GM18498 (cell line): Measurements from ENCODE around the gene CCNJL.
A peak's percentile ranks its signal among the peaks of the same experiment; 100 is the strongest.

ENCODE experiments used
- ATAC-seq: cut with Tn5 transposase; IDR thresholded peaks from one replicate; pipeline ENCODE4 v1.9.1; 2021; ENCODE audit warnings: mild to moderate bottlenecking, moderate library complexity; ENCODE audit not compliant: unreplicated experiment

Gene CCNJL

DNA sequence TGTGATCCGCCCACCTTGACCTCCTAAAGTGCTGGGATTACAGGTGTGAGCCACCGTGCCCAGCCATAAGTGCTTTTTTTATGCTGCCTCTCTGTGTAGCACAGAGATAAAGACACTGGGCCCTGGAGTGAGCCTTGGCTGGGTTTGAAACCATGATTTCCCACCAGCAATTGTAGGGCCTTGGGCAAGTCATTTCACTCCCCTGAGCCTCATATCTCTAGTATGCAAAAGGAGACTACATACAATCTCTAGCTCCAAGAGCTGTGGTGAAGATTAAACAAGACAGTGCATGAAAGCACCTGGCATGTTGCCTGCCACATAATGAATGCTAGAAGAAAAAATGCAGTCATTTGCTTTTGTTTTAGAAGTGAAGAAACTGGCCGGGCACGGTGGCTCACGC, 79.1 kb downstream of the CCNJL start:
- no peak for ATAC-seq

DNA sequence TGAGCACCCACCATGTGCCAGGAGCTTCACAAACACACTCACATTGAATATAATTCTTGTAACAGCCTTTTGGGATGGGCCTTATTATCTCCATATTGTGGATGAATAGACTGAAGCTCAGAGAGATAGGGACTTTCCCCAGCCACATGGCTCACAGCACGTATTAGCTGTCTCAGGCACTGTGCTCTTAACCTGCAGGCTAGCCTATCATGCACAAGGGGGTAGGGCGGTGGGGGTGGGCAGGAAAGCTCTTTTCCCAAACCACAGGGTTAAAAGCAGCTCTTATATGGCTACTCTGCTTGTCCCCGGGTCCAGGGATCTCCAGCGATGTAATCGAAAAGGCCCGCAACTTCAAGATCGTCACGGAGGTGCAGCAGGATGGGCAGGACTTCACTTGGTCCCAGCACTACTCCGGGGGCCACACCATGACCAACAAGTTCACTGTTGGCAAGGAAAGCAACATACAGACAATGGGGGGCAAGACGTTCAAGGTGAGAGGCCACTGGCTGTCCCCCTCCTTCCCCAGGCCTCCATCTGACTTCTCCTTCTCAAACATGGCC, 80.5 kb downstream of the CCNJL start:
- ATAC-seq, result no peak

DNA sequence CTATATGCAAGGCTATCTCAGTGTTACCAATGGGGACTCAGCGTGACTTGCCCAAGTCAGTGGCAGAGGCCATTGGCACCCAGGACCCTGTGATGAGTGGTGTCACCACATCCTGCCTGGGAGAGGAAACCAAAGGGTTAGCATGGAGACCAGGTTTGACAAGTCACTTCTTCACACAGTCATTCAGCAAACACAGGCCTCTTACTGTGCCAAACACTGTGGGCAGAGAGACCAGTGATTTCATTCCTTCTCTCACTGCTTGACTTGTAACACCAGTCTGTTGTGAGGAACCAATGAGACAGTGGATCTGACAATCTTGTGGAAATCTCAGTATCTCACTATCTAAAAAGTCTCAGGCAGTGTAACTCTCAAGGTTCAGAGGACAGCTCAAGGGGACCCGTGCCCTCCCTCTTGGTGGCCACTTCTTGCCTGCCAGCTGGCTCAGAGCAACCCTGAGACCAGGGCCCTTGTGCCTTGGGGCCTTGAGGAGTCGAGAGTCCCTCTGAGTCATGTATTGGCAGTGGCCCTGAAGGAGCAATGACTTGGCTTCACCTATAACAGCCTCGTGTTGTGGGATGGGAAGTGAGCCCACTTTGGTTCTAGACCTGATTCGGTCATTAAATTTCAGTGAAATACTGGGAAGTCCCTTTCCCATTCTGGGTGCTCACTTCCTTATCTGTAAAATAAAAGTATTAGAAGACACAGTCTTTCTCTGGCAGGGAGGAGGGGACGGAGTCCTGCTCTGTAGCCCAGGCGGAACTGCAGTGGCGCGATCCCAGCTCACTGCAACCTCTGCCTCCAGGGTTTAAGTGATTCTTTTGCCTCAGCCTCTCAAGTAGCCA, 81.5 kb downstream of the CCNJL start:
- peak; percentile 60 for ATAC-seq

DNA sequence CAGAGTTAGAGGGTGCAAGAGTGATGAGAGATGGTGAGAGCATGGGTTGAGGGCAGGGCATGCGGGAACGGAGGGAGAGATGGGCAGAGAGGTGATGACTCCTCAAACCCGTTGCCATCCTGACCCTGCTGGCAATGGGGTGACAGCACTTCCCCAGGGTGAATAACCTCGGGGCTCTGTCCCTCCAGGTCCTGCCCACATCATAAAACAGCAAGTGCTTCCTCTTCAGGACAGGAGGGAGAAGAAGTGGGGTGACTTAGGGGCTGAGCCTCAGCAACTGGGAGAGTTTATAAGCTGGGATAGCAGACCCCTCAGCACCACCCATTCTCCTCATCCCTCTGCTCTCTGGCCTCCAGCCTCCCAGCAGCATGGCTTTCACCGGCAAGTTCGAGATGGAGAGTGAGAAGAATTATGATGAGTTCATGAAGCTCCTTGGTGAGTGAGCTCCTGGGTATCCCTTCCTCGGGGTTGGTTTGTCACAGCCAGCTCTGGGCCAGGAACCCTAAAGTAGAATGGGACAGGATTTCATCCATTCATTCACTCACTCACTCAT, 83.1 kb downstream of the CCNJL start, which contains the start of gene FABP6:
Gene FABP6 (plus strand): TSS at position 317 of the 553 bp plus-strand sequence. CDS start 52 bp downstream, at position 369.
- ATAC-seq, result no peak

DNA sequence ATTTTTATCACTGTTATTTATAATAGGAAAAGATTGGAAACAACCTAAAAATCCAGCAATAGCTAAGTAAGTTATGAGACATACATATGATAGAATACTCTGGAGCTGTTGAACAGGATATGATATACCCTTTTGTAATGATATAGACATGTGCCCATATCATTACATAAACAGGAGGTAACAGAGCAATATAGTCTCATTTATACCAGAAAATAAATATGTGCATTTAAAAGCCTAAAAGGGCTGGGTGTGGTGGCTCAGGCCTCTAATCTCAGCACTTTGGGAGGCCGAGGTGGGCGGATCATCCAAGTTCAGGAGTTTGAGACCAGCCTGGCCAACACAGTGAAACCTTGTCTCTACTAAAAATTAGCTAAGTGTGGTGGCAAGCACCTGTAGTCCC, 85.4 kb downstream of the CCNJL start:
- no peak for ATAC-seq

DNA sequence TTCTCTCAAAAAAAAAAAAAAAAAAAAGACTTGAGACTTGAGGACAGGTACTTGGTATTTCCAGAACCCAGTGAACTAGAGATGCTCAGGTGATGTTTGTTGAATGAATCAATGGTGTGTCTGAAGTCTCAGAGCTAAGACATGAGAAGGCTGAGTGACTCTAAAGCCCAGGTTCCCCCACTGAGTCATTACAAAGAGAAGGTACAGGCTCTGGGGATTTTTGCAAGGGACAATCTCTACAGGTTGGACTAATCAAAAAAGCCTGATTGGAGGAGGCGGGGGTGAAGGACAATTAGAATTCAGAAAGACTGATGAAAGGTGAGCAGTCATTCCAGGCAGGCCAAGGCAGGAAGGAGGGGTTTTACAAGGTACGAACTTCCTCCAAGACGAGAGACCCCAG, 91.3 kb downstream of the CCNJL start:
- peak; percentile 54 for ATAC-seq

DNA sequence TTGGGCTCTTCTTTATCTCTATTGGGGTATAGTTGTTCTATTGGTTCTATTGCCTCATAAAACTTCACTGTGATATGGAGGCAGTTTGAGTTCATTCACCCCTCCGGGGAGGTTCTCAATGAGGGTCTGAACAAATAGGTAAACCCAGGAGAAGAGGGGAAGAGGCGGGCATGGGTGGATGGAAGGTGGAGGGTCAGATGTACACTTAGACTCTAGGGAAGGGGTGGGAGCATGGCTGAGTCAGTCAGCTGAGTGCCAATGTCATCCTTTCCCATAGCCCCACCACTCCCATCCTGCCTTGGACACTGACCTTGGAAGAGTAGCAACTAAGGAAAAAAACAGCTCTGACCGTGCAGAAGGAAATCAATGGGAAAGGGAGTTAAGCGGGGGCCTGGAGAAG, 93.0 kb downstream of the CCNJL start:
- ATAC-seq, result no peak

DNA sequence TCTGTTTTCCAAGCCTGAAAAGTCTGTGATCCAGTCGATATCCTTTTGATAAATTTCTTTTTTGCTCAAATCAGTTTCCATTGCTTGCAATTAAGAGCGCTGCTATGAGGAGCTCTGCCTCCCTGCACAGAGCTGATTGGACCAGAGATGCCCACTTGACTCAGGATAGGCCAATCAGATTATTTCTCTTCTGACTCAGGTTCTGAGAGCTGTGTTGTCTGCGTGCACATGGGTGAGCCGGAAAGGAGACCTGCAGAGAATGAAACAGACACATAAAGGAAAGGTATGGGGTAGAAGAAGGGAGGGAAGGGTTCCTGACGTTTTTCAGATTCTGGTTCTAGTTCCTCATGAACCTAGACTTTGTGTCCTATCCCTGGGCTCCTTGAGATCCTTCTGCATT, 98.8 kb downstream of the CCNJL start:
- ATAC-seq, result no peak

DNA sequence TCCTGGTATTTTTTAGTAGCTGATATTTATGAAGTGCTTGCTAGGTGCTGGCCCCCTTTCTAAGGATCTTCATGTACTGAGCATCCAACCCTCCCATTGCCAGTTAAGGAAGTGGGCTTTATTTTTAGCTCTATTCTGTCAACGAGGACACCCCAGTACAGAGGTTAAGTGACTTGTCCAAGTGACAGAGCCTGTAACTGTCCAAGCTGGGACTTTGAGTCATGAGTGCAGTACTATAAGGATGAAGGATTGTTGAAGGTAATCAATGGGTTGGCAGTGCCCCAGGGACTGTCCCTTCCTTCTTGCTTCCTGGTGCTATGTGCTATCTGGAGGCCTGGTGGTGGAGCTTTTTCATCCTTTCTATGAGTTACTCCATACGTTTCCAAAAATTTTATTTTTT, 101.0 kb downstream of the CCNJL start:
- no peak for ATAC-seq

DNA sequence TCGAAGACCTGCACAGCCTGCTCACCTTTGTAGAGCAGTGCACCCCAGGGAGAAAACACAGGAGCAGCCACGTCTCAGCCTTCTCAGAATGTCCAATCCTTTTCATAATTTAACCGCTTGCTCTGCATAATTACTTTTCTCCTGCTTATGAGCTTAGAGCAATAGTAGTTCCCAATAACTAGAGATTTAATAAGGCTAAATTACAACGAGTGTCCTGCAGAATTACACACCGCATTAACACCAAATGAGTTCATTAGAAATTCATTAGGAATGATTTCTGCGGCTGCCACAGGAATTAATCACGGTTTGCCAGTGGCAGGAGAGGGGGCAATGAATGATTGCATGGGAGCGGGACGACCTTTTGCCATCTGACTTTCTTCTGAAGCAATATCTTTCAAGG, 101.8 kb downstream of the CCNJL start:
- no peak for ATAC-seq

DNA sequence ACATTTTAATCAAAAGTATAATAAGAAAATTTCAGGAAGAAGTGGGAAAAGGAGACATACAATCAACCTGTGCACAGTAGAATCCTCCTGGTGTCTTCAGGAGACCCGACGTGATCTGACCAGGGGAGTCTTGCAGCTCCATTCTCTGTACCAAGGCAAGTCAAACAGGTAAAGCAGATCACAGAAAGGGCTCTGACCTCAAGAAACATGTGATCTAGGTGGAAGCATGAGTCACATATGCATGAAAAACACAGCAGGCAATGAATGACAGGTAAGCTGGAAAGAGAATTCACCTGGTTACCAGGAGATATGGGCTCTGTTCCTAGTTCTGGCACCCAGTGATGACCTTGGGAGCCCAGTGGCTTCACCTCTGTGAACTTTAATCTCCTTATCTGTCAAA, 102.4 kb downstream of the CCNJL start:
- ATAC-seq, result no peak

DNA sequence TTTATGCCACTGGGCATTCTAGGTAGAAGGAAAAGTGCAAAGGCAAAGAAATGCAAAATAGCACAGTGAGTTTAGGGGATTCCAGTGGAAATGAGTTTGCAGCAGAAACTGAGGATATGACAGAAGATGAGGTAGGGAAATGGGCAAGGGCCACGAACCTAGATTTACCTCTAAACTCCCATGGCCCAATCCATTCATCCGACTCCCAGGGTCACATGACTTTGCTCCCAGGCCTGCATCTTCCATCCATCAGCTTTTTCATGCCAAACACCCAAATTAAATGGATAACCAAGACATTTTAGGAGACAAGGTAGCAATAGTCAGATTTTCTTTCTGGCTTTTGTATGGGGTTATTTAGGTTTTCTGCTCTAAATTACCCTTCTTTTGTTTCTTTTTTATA, 105.3 kb downstream of the CCNJL start:
- no peak for ATAC-seq
